Stimulated activated CD8-positive, alpha-beta memory T cell treated with anti-CD3 and anti-CD28 coated beads, Interleukin-2, amount 100 ng/mL, for 1 hour (primary cell): ENCODE results near the gene RPL3.

Experiments
- DNase-seq, 2 donors: peaks; one replicate each; pipeline ENCODE4 v3.0.0-alpha.2; 2020; ENCODE audit warnings: low read depth in 2 of 2

Gene RPL3

GRCh38 chr22:39299829-39300178 lies 19.6 kb downstream of the RPL3 start:
- DNase-seq: no peak

GRCh38 chr22:39298241-39298987 lies 21.0 kb downstream of the RPL3 start:
- DNase-seq: no peak

GRCh38 chr22:39297490-39298240 lies 21.8 kb downstream of the RPL3 start:
- DNase-seq: no peak

GRCh38 chr22:39296981-39297489 lies 22.4 kb downstream of the RPL3 start:
- DNase-seq: no peak

GRCh38 chr22:39296535-39296934 lies 22.9 kb downstream of the RPL3 start:
- DNase-seq: no peak

GRCh38 chr22:39294571-39295468 lies 24.6 kb downstream of the RPL3 start:
- DNase-seq: no peak

GRCh38 chr22:39293766-39294368 lies 25.6 kb downstream of the RPL3 start:
- DNase-seq: no peak

- no peak for DNase-seq
Observed at GRCh38 chr22:39292561-39293074, 26.8 kb downstream of the RPL3 start.

- DNase-seq: no peak
Observed at GRCh38 chr22:39292031-39292462, 27.4 kb downstream of the RPL3 start.

- no peak for DNase-seq
Observed at GRCh38 chr22:39291523-39291922, 27.9 kb downstream of the RPL3 start.

- DNase-seq: no peak
Observed at GRCh38 chr22:39290724-39291161, 28.7 kb downstream of the RPL3 start.

- DNase-seq: no peak
Observed at GRCh38 chr22:39289975-39290720, 29.3 kb downstream of the RPL3 start.

- no peak for DNase-seq
Observed at GRCh38 chr22:39289533-39289932, 29.9 kb downstream of the RPL3 start.

- DNase-seq: no peak
Observed at GRCh38 chr22:39288135-39288898, 31.1 kb downstream of the RPL3 start.

GRCh38 chr22:39287076-39287725 lies 32.2 kb downstream of the RPL3 start:
- DNase-seq: no peak

- DNase-seq: no peak
Observed at GRCh38 chr22:39284983-39285382, 34.4 kb downstream of the RPL3 start.

- DNase-seq: no peak
Observed at GRCh38 chr22:39284142-39284980, 35.1 kb downstream of the RPL3 start.
